Breast epithelium (tissue), 3 donors: ENCODE results near the gene CHRNB2.

Experiments used
- POLR2AphosphoS5 ChIP-seq, 3 donors: sonication (generic); formaldehyde crosslinking; IDR thresholded peaks; one replicate each; pipeline ENCODE4 v1.6.1; 2017; ENCODE audit warnings: antibody characterized with exemption in 3 of 3
- TF ChIP-seq, protein P1 (sequence below), 3 donors: fragments of 450-650 bp; IDR thresholded peaks; one replicate each; pipeline ENCODE4 v1.5.1; 2016 to 2017; ENCODE audit warnings: antibody characterized with exemption in 3 of 3, mild to moderate bottlenecking in 3 of 3, moderate library complexity in 3 of 3

DNA sequence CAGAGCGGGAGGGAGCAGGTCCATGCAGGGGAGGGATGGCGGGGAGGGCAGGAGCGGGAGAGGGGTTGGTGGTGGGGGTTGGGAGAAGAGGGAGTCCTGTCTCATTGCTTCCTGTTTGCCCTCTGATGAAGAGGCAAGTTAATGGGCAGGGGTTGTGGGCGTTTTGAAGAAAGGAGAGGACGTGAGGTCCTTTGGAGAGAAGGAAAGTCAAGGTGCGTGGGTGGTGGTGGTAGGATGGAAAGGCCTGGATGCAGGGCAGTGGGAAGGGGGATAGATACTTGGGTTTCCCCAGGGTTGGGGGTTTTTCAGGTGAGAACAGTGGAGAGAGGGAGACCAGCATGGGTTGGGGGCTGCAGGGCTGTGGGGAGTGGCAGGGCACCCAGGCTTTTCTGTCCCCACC, 26.3 kb upstream of the CHRNB2 start:
- TF ChIP-seq, protein P1, sequence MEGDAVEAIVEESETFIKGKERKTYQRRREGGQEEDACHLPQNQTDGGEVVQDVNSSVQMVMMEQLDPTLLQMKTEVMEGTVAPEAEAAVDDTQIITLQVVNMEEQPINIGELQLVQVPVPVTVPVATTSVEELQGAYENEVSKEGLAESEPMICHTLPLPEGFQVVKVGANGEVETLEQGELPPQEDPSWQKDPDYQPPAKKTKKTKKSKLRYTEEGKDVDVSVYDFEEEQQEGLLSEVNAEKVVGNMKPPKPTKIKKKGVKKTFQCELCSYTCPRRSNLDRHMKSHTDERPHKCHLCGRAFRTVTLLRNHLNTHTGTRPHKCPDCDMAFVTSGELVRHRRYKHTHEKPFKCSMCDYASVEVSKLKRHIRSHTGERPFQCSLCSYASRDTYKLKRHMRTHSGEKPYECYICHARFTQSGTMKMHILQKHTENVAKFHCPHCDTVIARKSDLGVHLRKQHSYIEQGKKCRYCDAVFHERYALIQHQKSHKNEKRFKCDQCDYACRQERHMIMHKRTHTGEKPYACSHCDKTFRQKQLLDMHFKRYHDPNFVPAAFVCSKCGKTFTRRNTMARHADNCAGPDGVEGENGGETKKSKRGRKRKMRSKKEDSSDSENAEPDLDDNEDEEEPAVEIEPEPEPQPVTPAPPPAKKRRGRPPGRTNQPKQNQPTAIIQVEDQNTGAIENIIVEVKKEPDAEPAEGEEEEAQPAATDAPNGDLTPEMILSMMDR (IDR thresholded peaks at IDR 0.05): no peak
- TF ChIP-seq POLR2AphosphoS5 (IDR thresholded peaks at IDR 0.05): no peak
